NCI-H2107 (cell line): ENCODE results near the gene HAP1.
"Not testable (repeated sequence)": the region's sequence is repeated elsewhere in the genome, so short reads cannot be mapped to it uniquely, and the experiment has no call there.

Experiments used
- DNase-seq: peaks from one replicate; lab custom pipeline; 2025; lab: John Stamatoyannopoulos, UW

The HAP1 gene

GRCh38 chr17:41724476-41725050 lies 9.9 kb downstream of the HAP1 start:
- DNase-seq: no peak

- DNase-seq: no peak
Observed at GRCh38 chr17:41723801-41724475, 10.5 kb downstream of the HAP1 start.

GRCh38 chr17:41722231-41722630 lies 12.2 kb downstream of the HAP1 start:
- DNase-seq: no peak

- DNase-seq: no peak
Observed at GRCh38 chr17:41718287-41718645, 16.2 kb downstream of the HAP1 start.

GRCh38 chr17:41717408-41718286 lies 16.8 kb downstream of the HAP1 start:
- DNase-seq: no peak

GRCh38 chr17:41711669-41712400 lies 22.6 kb downstream of the HAP1 start, which contains the start of gene GAST:
GAST (plus strand) TSS chr17:41712331; CDS start chr17:41715437, 3,106 bp downstream.
- no peak for DNase-seq

- DNase-seq: peak; percentile 61
Observed at GRCh38 chr17:41710472-41711090, 23.9 kb downstream of the HAP1 start.

GRCh38 chr17:41707803-41708669 lies 26.4 kb downstream of the HAP1 start:
- no peak for DNase-seq

- DNase-seq: no peak
Observed at GRCh38 chr17:41705271-41705991, 29.0 kb downstream of the HAP1 start.

GRCh38 chr17:41702712-41703111 lies 31.7 kb downstream of the HAP1 start:
- DNase-seq: no peak

- DNase-seq: not testable (repeated sequence)
Observed at GRCh38 chr17:41700843-41701242, 33.6 kb downstream of the HAP1 start.

- DNase-seq: no peak
Observed at GRCh38 chr17:41697122-41697962, 37.1 kb downstream of the HAP1 start.

- DNase-seq: peak; percentile 68
Observed at GRCh38 chr17:41695954-41696757, 38.3 kb downstream of the HAP1 start.

- no peak for DNase-seq
Observed at GRCh38 chr17:41695134-41695661, 39.2 kb downstream of the HAP1 start.

GRCh38 chr17:41692722-41693521 lies 41.5 kb downstream of the HAP1 start:
- DNase-seq: no peak

- DNase-seq: no peak
Observed at GRCh38 chr17:41691031-41691777, 43.2 kb downstream of the HAP1 start.
